BLaER1 treated with 17β-estradiol and CSF1 and Interleukin-3, amounts not matched to agents 10 nM and 100 nM (cell line): ENCODE measurements around the gene CLDN7.

ENCODE experiments used
- H3K27ac ChIP-seq, 11 experiments: shearing (Covaris generic); formaldehyde crosslinking; 2 replicates each; pipeline ENCODE4 v1.8.1; 2022
- H3K27me3 ChIP-seq, 11 experiments: shearing (Covaris generic); formaldehyde crosslinking; 2 replicates each; pipeline ENCODE4 v1.8.1; 2022
- H3K36me3 ChIP-seq, 11 experiments: shearing (Covaris generic); formaldehyde crosslinking; 2 replicates each; pipeline ENCODE4 v1.8.1; 2022
- H3K4me1 ChIP-seq, 10 experiments: shearing (Covaris generic); formaldehyde crosslinking; 2 replicates each; pipeline ENCODE4 v1.8.1; 2022
- H3K4me2 ChIP-seq, 11 experiments: shearing (Covaris generic); formaldehyde crosslinking; 2 replicates each; pipeline ENCODE4 v1.8.1; 2022
- H3K4me3 ChIP-seq, 10 experiments: shearing (Covaris generic); formaldehyde crosslinking; 2 replicates each; pipeline ENCODE4 v1.8.1; 2022
- H3K9ac ChIP-seq, 11 experiments: shearing (Covaris generic); formaldehyde crosslinking; 2 replicates each; pipeline ENCODE4 v1.8.1; 2022
- H3K9me3 ChIP-seq, 11 experiments: shearing (Covaris generic); formaldehyde crosslinking; replicated peaks in 1 of 11; 2 replicates each; pipeline ENCODE4 v1.8.1; 2022
- H4K20me1 ChIP-seq, 11 experiments: shearing (Covaris generic); formaldehyde crosslinking; 2 replicates each; pipeline ENCODE4 v1.8.1; 2022
- Cebpa-rat ChIP-seq, 11 experiments: shearing (Covaris generic); IDR thresholded peaks; 2 replicates each; pipeline ENCODE4 v1.8.1; 2022

CLDN7 gene

GRCh38 chr17:7224661-7225111 is 37.6 kb downstream of the CLDN7 start:
- Histone ChIP-seq H3K9ac (peak overlapping the region in 7 of 11 experiments; percentile 1 to 50 (median 26); a peak in 7 of 22 replicates), H3K4me1 (peaks cover 14 to 32% (median 29%) of the 10 kb centered on the region in 10 experiments), H4K20me1 (peaks cover 14 to 88% (median 46%) of the 10 kb centered on the region in 11 experiments; a peak in 20 of 22 replicates), H3K27ac (peak overlapping the region in 1 of 11 experiments; percentile 1; a peak in 1 of 22 replicates), H3K36me3 (peaks cover 82 to 89% (median 84%) of the 10 kb centered on the region in 11 experiments), H3K27me3 (no peaks in the 10 kb centered on the region), H3K9me3 (no peaks in the 10 kb centered on the region), H3K4me3 (no peak overlapping the region), H3K4me2 (no peak overlapping the region)
- no peak for TF ChIP-seq Cebpa-rat (IDR thresholded peaks at IDR 0.05)

DNA sequence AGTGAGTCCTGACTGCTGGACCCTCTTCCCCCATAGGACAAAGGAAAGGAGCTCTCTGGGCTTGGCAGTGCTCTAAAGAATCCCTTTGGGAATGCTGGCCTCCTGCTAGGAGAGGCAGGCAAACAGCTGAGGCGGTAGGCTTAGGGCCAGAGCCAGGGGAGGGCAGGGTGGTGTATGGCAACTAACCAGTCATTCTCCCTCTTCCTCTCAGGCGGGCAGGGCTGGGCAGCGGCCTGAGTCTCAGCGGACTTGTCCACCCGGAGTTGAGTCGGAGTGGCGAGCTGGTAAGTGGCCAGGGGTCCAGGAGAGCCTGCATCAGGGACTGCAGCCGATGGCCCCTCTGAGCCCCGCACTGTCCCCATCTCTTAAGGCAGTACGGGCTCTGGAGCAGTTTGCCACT is 38.2 kb downstream of the CLDN7 start:
- peaks cover 14 to 83% (median 44%) of the 10 kb centered on the region in 11 experiments; a peak in 20 of 22 replicates for H4K20me1 ChIP-seq
- H3K9ac ChIP-seq = peak overlapping the region in 3 of 11 experiments; percentile 10 to 36 (median 11); a peak in 3 of 22 replicates
- H3K4me2 ChIP-seq = no peak overlapping the region
- H3K36me3 ChIP-seq = peaks cover 76 to 83% (median 79%) of the 10 kb centered on the region in 11 experiments
- H3K27me3 ChIP-seq = no peaks in the 10 kb centered on the region
- peaks cover 19 to 37% (median 34%) of the 10 kb centered on the region in 10 experiments for H3K4me1 ChIP-seq
- TF ChIP-seq Cebpa-rat (IDR thresholded peaks at IDR 0.05) = no peak
- H3K9me3 ChIP-seq = no peaks in the 10 kb centered on the region
- no peak overlapping the region for H3K4me3 ChIP-seq
- no peak overlapping the region for H3K27ac ChIP-seq

DNA sequence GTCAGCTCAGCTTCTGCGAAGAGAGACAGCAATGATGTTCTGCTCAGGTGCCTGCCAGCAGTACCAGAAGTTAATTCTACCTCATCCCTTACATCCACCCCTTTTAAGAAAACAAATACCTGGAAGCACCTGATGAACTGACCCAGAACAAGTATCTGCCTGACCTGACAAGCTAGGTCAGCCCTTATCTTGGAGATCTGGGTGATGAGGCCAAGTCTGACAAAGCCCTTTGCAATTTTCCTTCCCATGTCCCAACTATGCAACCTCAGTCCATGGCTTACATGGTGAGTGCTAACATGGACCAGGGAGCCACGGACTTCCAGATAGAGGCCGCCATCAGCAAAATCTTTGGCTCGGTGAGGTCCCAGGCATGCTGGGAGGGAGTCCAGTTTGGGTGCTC is 38.9 kb downstream of the CLDN7 start:
- Histone ChIP-seq H4K20me1 (peaks cover 14 to 81% (median 44%) of the 10 kb centered on the region in 11 experiments; a peak in 20 of 22 replicates), H3K9me3 (no peaks in the 10 kb centered on the region), H3K4me3 (no peak overlapping the region), H3K27me3 (no peaks in the 10 kb centered on the region), H3K27ac (no peak overlapping the region), H3K36me3 (peaks cover 68 to 76% (median 71%) of the 10 kb centered on the region in 11 experiments), H3K4me2 (no peak overlapping the region), H3K9ac (peak overlapping the region in 7 of 11 experiments; percentile 11 to 95 (median 36); a peak in 7 of 22 replicates), H3K4me1 (peaks cover 26 to 45% (median 40%) of the 10 kb centered on the region in 10 experiments)
- no peak for TF ChIP-seq Cebpa-rat (IDR thresholded peaks at IDR 0.05)

GRCh38 chr17:7222972-7223292 is 39.3 kb downstream of the CLDN7 start:
- no peak for TF ChIP-seq Cebpa-rat (IDR thresholded peaks at IDR 0.05)
- Histone ChIP-seq H3K27ac (no peak overlapping the region), H3K9me3 (no peaks in the 10 kb centered on the region), H3K4me2 (no peak overlapping the region), H4K20me1 (peaks cover 14 to 80% (median 44%) of the 10 kb centered on the region in 11 experiments; a peak in 20 of 22 replicates), H3K4me3 (no peak overlapping the region), H3K9ac (peak overlapping the region in 6 of 11 experiments; percentile 18 to 95 (median 93); a peak in 7 of 22 replicates), H3K36me3 (peaks cover 64 to 72% (median 67%) of the 10 kb centered on the region in 11 experiments), H3K27me3 (no peaks in the 10 kb centered on the region), H3K4me1 (peaks cover 31 to 49% (median 42%) of the 10 kb centered on the region in 10 experiments)

GRCh38 chr17:7222093-7222971 is 39.9 kb downstream of the CLDN7 start:
- Histone ChIP-seq H3K4me1 (peaks cover 34 to 53% (median 46%) of the 10 kb centered on the region in 10 experiments), H3K9ac (peak overlapping the region in 9 of 11 experiments; percentile 57 to 95 (median 93); a peak in 13 of 22 replicates), H3K4me2 (peak overlapping the region in 7 of 11 experiments; percentile 95 to 99 (median 97); a peak in 8 of 22 replicates), H3K27me3 (no peaks in the 10 kb centered on the region), H3K27ac (0 out of 22 replicates have a peak overlapping the region, but pooled peaks of 1 of the 11 experiments have one; percentile 6), H3K36me3 (peaks cover 58 to 66% (median 61%) of the 10 kb centered on the region in 11 experiments), H3K9me3 (no peaks in the 10 kb centered on the region), H3K4me3 (no peak overlapping the region), H4K20me1 (peaks cover 14 to 74% (median 44%) of the 10 kb centered on the region in 11 experiments; a peak in 20 of 22 replicates)
- TF ChIP-seq Cebpa-rat (IDR thresholded peaks at IDR 0.05) = no peak

DNA sequence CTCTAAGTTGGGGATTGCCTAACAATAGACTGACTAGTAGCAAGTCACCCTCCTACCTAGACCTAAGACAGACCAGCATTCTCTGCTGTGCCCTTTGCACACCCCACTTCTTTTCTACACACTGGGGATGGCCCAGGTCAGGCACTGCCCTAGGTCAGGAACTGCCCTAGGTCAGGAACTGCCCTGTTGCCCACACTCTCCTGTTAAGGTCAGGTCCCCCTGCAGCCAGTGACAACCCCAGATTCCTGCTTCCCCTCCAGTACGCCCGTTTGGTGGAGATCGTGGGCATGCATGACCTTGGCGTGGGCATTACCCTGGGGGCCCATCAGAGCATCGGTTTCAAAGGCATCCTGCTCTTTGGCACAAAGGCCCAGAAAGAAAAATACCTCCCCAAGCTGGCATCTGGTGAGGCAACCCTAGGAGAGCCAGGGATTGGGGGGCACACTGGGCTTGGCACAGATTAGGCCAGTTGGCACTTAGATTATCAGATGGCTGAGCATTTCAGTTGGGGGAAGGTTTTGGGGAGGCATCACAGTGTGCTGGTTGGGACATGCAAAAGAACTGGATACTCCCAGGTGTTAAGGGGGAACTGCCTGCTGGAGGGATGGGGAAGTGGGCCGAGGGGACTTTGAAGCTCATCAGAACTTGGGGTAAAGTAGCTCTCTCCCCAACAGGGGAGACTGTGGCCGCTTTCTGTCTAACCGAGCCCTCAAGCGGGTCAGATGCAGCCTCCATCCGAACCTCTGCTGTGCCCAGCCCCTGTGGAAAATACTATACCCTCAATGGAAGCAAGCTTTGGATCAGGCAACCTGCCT is 40.8 kb downstream of the CLDN7 start:
- peak overlapping the region; percentile 11 to 95 (median 90); a peak in 19 of 22 replicates for H3K9ac ChIP-seq
- no peaks in the 10 kb centered on the region for H3K9me3 ChIP-seq
- no peaks in the 10 kb centered on the region for H3K27me3 ChIP-seq
- peak overlapping the region; percentile 94 to 100 (median 97) for H3K4me2 ChIP-seq
- peak overlapping the region in 9 of 10 experiments; percentile 88 to 99 (median 94); a peak in 12 of 20 replicates for H3K4me3 ChIP-seq
- H3K27ac ChIP-seq = 0 out of 22 replicates have a peak overlapping the region, but pooled peaks of 1 of the 11 experiments have one; percentile 89
- H3K4me1 ChIP-seq = peaks cover 38 to 58% (median 47%) of the 10 kb centered on the region in 10 experiments
- TF ChIP-seq Cebpa-rat (IDR thresholded peaks at IDR 0.05) = no peak
- H4K20me1 ChIP-seq = peaks cover 16 to 68% (median 46%) of the 10 kb centered on the region in 11 experiments; a peak in 20 of 22 replicates
- H3K36me3 ChIP-seq = peaks cover 50 to 57% (median 52%) of the 10 kb centered on the region in 11 experiments

GRCh38 chr17:7220593-7221277 is 41.5 kb downstream of the CLDN7 start:
- Histone ChIP-seq H3K27me3 (no peaks in the 10 kb centered on the region), H3K9ac (peak overlapping the region; percentile 86 to 95 (median 93)), H3K4me3 (peak overlapping the region; percentile 88 to 99 (median 94)), H3K36me3 (peaks cover 42 to 50% (median 45%) of the 10 kb centered on the region in 11 experiments), H3K9me3 (no peaks in the 10 kb centered on the region), H3K4me2 (peak overlapping the region; percentile 94 to 100 (median 97)), H4K20me1 (peaks cover 22 to 68% (median 51%) of the 10 kb centered on the region in 11 experiments; a peak in 20 of 22 replicates), H3K27ac (peak overlapping the region; percentile 82 to 92 (median 87)), H3K4me1 (peaks cover 45 to 65% (median 52%) of the 10 kb centered on the region in 10 experiments)
- TF ChIP-seq Cebpa-rat (IDR thresholded peaks at IDR 0.05) = no peak
